Stomach (tissue), 4 donors: Measurements from ENCODE around the gene UHRF1.

ENCODE experiments used
- CTCF ChIP-seq, 7 experiments: fragments of 450-650 bp in 4 of 7; fragments of 200-600 bp in 3 of 7; sonication (generic) in 3 of 7; IDR thresholded peaks; one replicate each; pipeline ENCODE4 v1.5.1; 2016 to 2019; ENCODE audit warnings: antibody characterized with exemption in 7 of 7, control low read depth in 2 of 7, mild to moderate bottlenecking in 1 of 7
- EP300 ChIP-seq: sonication (generic); formaldehyde crosslinking; IDR thresholded peaks from one replicate; pipeline ENCODE4 v1.6.1; 2017; ENCODE audit warnings: antibody characterized with exemption
- POLR2A ChIP-seq, 4 donors: fragments of 450-650 bp; IDR thresholded peaks; one replicate each; pipeline ENCODE4 v1.6.1; 2016; ENCODE audit warnings: antibody characterized with exemption in 4 of 4, control low read depth in 2 of 4, mild to moderate bottlenecking in 1 of 4, moderate library complexity in 1 of 4

- TF ChIP-seq CTCF (IDR thresholded peaks at IDR 0.05): no peak
- no peak for TF ChIP-seq POLR2A (IDR thresholded peaks at IDR 0.05)
- TF ChIP-seq EP300: no peak
Measured at GRCh38 chr19:4861147-4861546, 48.2 kb upstream of the UHRF1 start.
